Activated B cell treated with CpG ODN at 0.5 μM for 24 hours (primary cell): ENCODE measurements around the gene KCNMA1. TPM values are rescaled to one million over a fixed set of nuclear protein-coding genes. Genes with fewer than 3 reads are reported as not detected.

Experiments used
- ATAC-seq: fragments of 200-7000 bp; cut with Tn5 transposase; one replicate; pipeline ENCODE4 v1.10.0; 2021; ENCODE audit warnings: low read depth, mild to moderate bottlenecking, moderate library complexity
- CTCF ChIA-PET: fragments of 350-600 bp; sonication (Branson Sonifier 250); formaldehyde crosslinking; loops from one replicate; lab custom pipeline; 2021; ENCODE audit warnings: antibody characterized with exemption; lab: Charles Lee
- POLR2A ChIA-PET: fragments of 350-600 bp; sonication (Branson Sonifier 250); formaldehyde crosslinking; loops from one replicate; lab custom pipeline; 2021; ENCODE audit warnings: antibody characterized with exemption; lab: Charles Lee
- DNase-seq: peaks from one replicate; pipeline ENCODE4 v3.0.0; 2022
- H3K27ac Mint-ChIP-seq: one replicate; pipeline ENCODE4 v1.8.0; 2020; ENCODE audit warnings: mixed read lengths
- H3K27me3 Mint-ChIP-seq: one replicate; pipeline ENCODE4 v1.8.0; 2021; ENCODE audit warnings: mixed read lengths
- H3K36me3 Mint-ChIP-seq: one replicate; pipeline ENCODE4 v1.8.0; 2021; ENCODE audit warnings: low read depth, mixed read lengths
- H3K4me1 Mint-ChIP-seq: one replicate; pipeline ENCODE4 v1.8.0; 2021; ENCODE audit warnings: mixed read lengths
- H3K4me3 Mint-ChIP-seq: one replicate; pipeline ENCODE4 v1.8.0; 2020; ENCODE audit warnings: mild to moderate bottlenecking, mixed read lengths
- H3K9me3 Mint-ChIP-seq: one replicate; pipeline ENCODE4 v1.8.0; 2020; ENCODE audit warnings: mixed read lengths
- CTCF ChIP-seq: fragments of 200-600 bp; IDR thresholded peaks from one replicate; pipeline ENCODE4 v1.8.0; 2022; ENCODE audit warnings: antibody characterized with exemption, mild to moderate bottlenecking
- intact Hi-C: fragments of 100-400 bp; cut with micrococcal nuclease; formaldehyde crosslinking; loops from one replicate; pipeline ENCODE4 v1.15.1; 2024
- total RNA-seq: library from RNA; stranded (reverse); gene quantifications from 2 replicates; pipeline ENCODE4 v1.2.3, GENCODE V29; 2022

Gene KCNMA1
- total RNA-seq, 1 donor from 2014 or later = 3.7 TPM

- H3K27ac Mint-ChIP-seq = no peak overlapping the region
- H3K9me3 Mint-ChIP-seq = no peaks in the 10 kb centered on the region
- ATAC-seq (no peak), DNase-seq (no peak)
- ChIA-PET POLR2A (no interaction called here), CTCF (no interaction called here)
- H3K4me1 Mint-ChIP-seq = no peaks in the 10 kb centered on the region
- no peaks in the 10 kb centered on the region for H3K27me3 Mint-ChIP-seq
- no peaks in the 10 kb centered on the region for H3K36me3 Mint-ChIP-seq
- no peak for TF ChIP-seq CTCF
- intact Hi-C loops = no loop called here
- no peak overlapping the region for H3K4me3 Mint-ChIP-seq
Measured at GRCh38 chr10:77074104-77074624, 563.4 kb downstream of the KCNMA1 start.

- no peaks in the 10 kb centered on the region for H3K4me1 Mint-ChIP-seq
- no peaks in the 10 kb centered on the region for H3K36me3 Mint-ChIP-seq
- H3K9me3 Mint-ChIP-seq = no peaks in the 10 kb centered on the region
- DNase-seq = no peak
- ChIA-PET POLR2A (no interaction called here), CTCF (no interaction called here)
- no peaks in the 10 kb centered on the region for H3K27me3 Mint-ChIP-seq
- H3K27ac Mint-ChIP-seq = no peak overlapping the region
- intact Hi-C loops = no loop called here
- H3K4me3 Mint-ChIP-seq = no peak overlapping the region
- ATAC-seq = no peak
- no peak for TF ChIP-seq CTCF
Measured at GRCh38 chr10:77073663-77073960, 564.0 kb downstream of the KCNMA1 start.

- Mint-ChIP-seq H3K4me3 (no peak overlapping the region), H3K36me3 (no peaks in the 10 kb centered on the region), H3K4me1 (no peaks in the 10 kb centered on the region), H3K27me3 (no peaks in the 10 kb centered on the region), H3K27ac (no peak overlapping the region), H3K9me3 (no peaks in the 10 kb centered on the region)
- TF ChIP-seq CTCF = no peak
- CTCF ChIA-PET = no interaction called here
- intact Hi-C loops = no loop called here
- no peak for DNase-seq
- no peak for ATAC-seq
- POLR2A ChIA-PET = no interaction called here
Measured at GRCh38 chr10:77072836-77073662, 564.6 kb downstream of the KCNMA1 start.

GRCh38 chr10:77072361-77072835, 565.2 kb downstream of the KCNMA1 start:
- no peak overlapping the region for H3K27ac Mint-ChIP-seq
- H3K9me3 Mint-ChIP-seq = no peaks in the 10 kb centered on the region
- TF ChIP-seq CTCF = no peak
- DNase-seq (no peak), ATAC-seq (no peak)
- no peaks in the 10 kb centered on the region for H3K36me3 Mint-ChIP-seq
- intact Hi-C loops = no loop called here
- CTCF ChIA-PET = no interaction called here
- no peaks in the 10 kb centered on the region for H3K27me3 Mint-ChIP-seq
- no peak overlapping the region for H3K4me3 Mint-ChIP-seq
- H3K4me1 Mint-ChIP-seq = no peaks in the 10 kb centered on the region
- POLR2A ChIA-PET = no interaction called here

- POLR2A ChIA-PET = no interaction called here
- CTCF ChIA-PET = no interaction called here
- Mint-ChIP-seq H3K4me1 (no peaks in the 10 kb centered on the region), H3K27me3 (no peaks in the 10 kb centered on the region), H3K4me3 (no peak overlapping the region), H3K9me3 (no peaks in the 10 kb centered on the region), H3K27ac (no peak overlapping the region), H3K36me3 (no peaks in the 10 kb centered on the region)
- no peak for TF ChIP-seq CTCF
- DNase-seq = no peak
- no peak for ATAC-seq
- intact Hi-C loops = no loop called here
Measured at GRCh38 chr10:77071956-77072355, 565.7 kb downstream of the KCNMA1 start.
